Neuronal stem cell (in vitro differentiated cells): Measurements from ENCODE around the gene CSGALNACT2.
A peak's percentile ranks its signal among the peaks of the same experiment; 100 is the strongest.

Experiments used
- DNase-seq: peaks from one replicate; pipeline ENCODE4 v3.0.0-alpha.2; 2013; ENCODE audit warnings: low spot score
- H2AFZ ChIP-seq: one replicate; pipeline ENCODE4 v1.6.1; 2013; ENCODE audit warnings: mild to moderate bottlenecking, low read length, inconsistent platforms
- H2AK5ac ChIP-seq: 2 replicates; pipeline ENCODE4 v1.6.1; 2013; ENCODE audit warnings: low read depth, mild to moderate bottlenecking, inconsistent platforms, low read length, moderate library complexity, mixed read lengths
- H2BK120ac ChIP-seq: 2 replicates; pipeline ENCODE4 v1.6.1; 2013; ENCODE audit warnings: low read depth, mild to moderate bottlenecking, inconsistent platforms, low read length, moderate library complexity, mixed read lengths
- H2BK12ac ChIP-seq: one replicate; pipeline ENCODE4 v1.6.1; 2013; ENCODE audit warnings: low read length, inconsistent platforms
- H2BK15ac ChIP-seq: 2 replicates; pipeline ENCODE4 v1.6.1; 2013; ENCODE audit warnings: mild to moderate bottlenecking, low read length, inconsistent platforms, mixed read lengths
- H2BK5ac ChIP-seq: one replicate; pipeline ENCODE4 v1.6.1; 2013; ENCODE audit warnings: inconsistent platforms, mild to moderate bottlenecking, low read length, moderate library complexity
- H3K14ac ChIP-seq: one replicate; pipeline ENCODE4 v1.6.1; 2013; ENCODE audit warnings: low read length, inconsistent platforms
- H3K18ac ChIP-seq: 2 replicates; pipeline ENCODE4 v1.6.1; 2013; ENCODE audit warnings: low read length, inconsistent platforms
- H3K23ac ChIP-seq: 2 replicates; pipeline ENCODE4 v1.6.1; 2013; ENCODE audit warnings: low read depth, mild to moderate bottlenecking, mixed read lengths, low read length, inconsistent platforms; ENCODE audit not compliant: poor library complexity
- H3K27ac ChIP-seq: replicated peaks from 3 replicates; pipeline ENCODE4 v1.5.1; 2013; ENCODE audit warnings: low read length, inconsistent platforms
- H3K27me3 ChIP-seq, 3 experiments: 2 replicates each; pipeline ENCODE4 v1.6.1; 2013; ENCODE audit warnings: low read length in 3 of 3, mild to moderate bottlenecking in 2 of 3, inconsistent platforms in 1 of 3, low read depth in 1 of 3, mixed read lengths in 1 of 3, moderate library complexity in 1 of 3; ENCODE audit not compliant: control insufficient read depth in 3 of 3, insufficient read depth in 3 of 3
- H3K36me3 ChIP-seq, 2 donors: replicated peaks in 1 of 2; 2 replicates each; pipeline ENCODE4 v1.6.1; 2013; ENCODE audit warnings: low read length in 2 of 2; ENCODE audit not compliant: control insufficient read depth in 2 of 2, insufficient read depth in 2 of 2
- H3K4ac ChIP-seq: 2 replicates; pipeline ENCODE4 v1.6.1; 2013; ENCODE audit warnings: inconsistent platforms, mild to moderate bottlenecking, low read length, moderate library complexity
- H3K4me1 ChIP-seq, 2 donors: 1 replicate in 1 of 2; 2 replicates in 1 of 2; pipeline ENCODE4 v1.6.1; 2013; ENCODE audit warnings: low read length in 2 of 2, low read depth in 1 of 2; ENCODE audit not compliant: control insufficient read depth in 2 of 2, insufficient read depth in 1 of 2
- H3K4me2 ChIP-seq: one replicate; pipeline ENCODE4 v1.6.1; 2013; ENCODE audit warnings: mild to moderate bottlenecking, low read length, inconsistent platforms; ENCODE audit not compliant: insufficient read depth, poor library complexity, severe bottlenecking
- H3K4me3 ChIP-seq, 2 donors: 2 replicates each; pipeline ENCODE4 v1.5.1; 2013; ENCODE audit warnings: low read length in 2 of 2, mild to moderate bottlenecking in 2 of 2, inconsistent platforms in 1 of 2, moderate library complexity in 1 of 2
- H3K79me1 ChIP-seq: one replicate; pipeline ENCODE4 v1.6.1; 2013; ENCODE audit warnings: low read depth, mild to moderate bottlenecking, inconsistent platforms, low read length, moderate library complexity
- H3K9ac ChIP-seq: one replicate; pipeline ENCODE4 v1.6.1; 2013; ENCODE audit warnings: mild to moderate bottlenecking, low read depth, low read length, inconsistent platforms; ENCODE audit not compliant: poor library complexity
- H3K9me3 ChIP-seq, 2 donors: replicated peaks in 1 of 2; 2 replicates each; pipeline versions ENCODE3 to v1.6.1; 2013; ENCODE audit warnings: low read length in 2 of 2, mild to moderate bottlenecking in 2 of 2, inconsistent platforms in 1 of 2, low read depth in 1 of 2, mixed read lengths in 1 of 2, moderate library complexity in 1 of 2; ENCODE audit not compliant: control insufficient read depth in 2 of 2, insufficient read depth in 1 of 2
- H4K8ac ChIP-seq: one replicate; pipeline ENCODE4 v1.6.1; 2013; ENCODE audit warnings: low read depth, mild to moderate bottlenecking, inconsistent platforms, low read length, moderate library complexity
- H4K91ac ChIP-seq: one replicate; pipeline ENCODE4 v1.6.1; 2013; ENCODE audit warnings: low read length, low read depth, mild to moderate bottlenecking, inconsistent platforms; ENCODE audit not compliant: poor library complexity
- WGBS, 2 donors: extraction: QIAGEN DNeasy Blood & Tissue Kit; methylation state at CpG; one replicate each; pipeline ENCODE4 v1.1.7; 2013; ENCODE audit warnings: missing lambda C conversion rate in 2 of 2, mixed read lengths in 1 of 2; ENCODE audit not compliant: insufficient read length in 2 of 2, insufficient replicate concordance in 1 of 2; ENCODE audit errors: extremely low coverage in 2 of 2; 5-methylcytosine and 5-hydroxymethylcytosine counted together

CSGALNACT2 gene

DNA sequence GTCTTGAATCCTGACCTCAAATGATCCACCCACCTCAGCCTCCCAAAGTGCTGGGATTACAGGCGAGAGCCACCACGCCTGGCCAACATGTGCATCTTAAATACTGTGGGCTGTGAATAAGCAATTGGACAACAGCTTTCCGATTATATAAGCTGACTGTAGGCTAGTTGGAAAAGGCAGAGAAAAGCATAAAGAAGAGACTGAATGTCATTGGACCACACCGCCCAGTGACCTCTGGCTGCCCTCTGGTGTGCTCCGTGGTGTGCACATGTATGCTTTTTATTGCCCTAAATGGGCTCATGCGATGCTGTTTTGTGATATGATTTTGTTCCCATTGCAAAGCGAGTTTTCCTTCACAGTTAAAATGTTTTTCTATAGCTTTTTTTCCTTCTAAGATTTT, 15.4 kb upstream of the CSGALNACT2 start:
- Histone ChIP-seq H4K8ac (no peak overlapping the region), H3K9me3 (no peaks in the 10 kb centered on the region), H2BK15ac (no peak overlapping the region), H2BK5ac (no peak overlapping the region), H2AK5ac (no peak overlapping the region), H3K18ac (no peak overlapping the region), H3K27ac (no peak overlapping the region), H3K4me3 (no peak overlapping the region), H3K27me3 (peaks cover 0 to 14% (median 0%) of the 10 kb centered on the region in 3 experiments), H2AFZ (no peak overlapping the region), H3K4me2 (no peak overlapping the region), H3K4ac (no peak overlapping the region), H3K36me3 (no peaks in the 10 kb centered on the region), H3K79me1 (no peaks in the 10 kb centered on the region), H3K14ac (no peak overlapping the region), H3K23ac (no peak overlapping the region), H4K91ac (no peak overlapping the region), H2BK120ac (no peak overlapping the region), H3K4me1 (peaks cover 0 to 4% of the 10 kb centered on the region in 2 donors), H2BK12ac (no peak overlapping the region), H3K9ac (peak overlapping the region; percentile 32)
- no CpG with 5 or more reads among the region's 7 CpGs for WGBS, 2 donors
- no peak for DNase-seq

DNA sequence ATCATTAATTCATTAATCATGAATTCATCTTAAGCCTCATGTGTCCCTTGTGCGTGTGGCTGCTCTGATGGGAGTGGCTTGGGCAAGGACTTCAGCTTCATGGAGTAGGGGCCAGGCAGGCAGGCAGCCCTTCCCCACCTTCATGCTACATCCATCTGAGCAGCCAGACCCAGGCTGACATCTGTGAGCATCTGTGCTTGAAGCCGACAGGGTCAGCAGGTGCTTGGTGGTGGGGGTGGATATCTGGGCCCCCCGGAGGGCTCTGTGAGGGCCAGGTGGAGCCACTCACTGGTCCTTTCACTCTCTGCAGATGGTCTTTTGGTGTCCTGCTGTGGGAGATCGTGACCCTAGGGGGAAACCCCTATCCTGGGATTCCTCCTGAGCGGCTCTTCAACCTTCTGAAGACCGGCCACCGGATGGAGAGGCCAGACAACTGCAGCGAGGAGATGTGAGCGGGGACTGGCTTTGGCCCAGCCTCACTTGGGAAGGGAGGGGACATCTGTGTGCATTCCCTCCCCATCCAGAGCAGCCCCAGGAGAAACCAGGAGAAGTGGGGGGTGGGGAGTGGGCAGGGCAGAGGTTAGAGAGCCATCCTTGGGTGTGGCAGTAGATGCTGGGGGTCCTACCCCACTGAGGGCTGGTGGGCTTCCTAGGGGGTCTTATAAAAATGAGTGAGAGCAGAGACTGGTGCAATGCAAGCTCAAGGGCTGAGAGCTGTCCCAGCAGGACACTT, 14.7 kb upstream of the CSGALNACT2 start:
- Histone ChIP-seq H3K23ac (no peak overlapping the region), H3K18ac (peak overlapping the region; percentile 68), H3K79me1 (no peaks in the 10 kb centered on the region), H2BK120ac (no peak overlapping the region), H3K4me1 (peaks cover 0 to 4% of the 10 kb centered on the region in 2 donors), H2AFZ (no peak overlapping the region), H3K27ac (no peak overlapping the region), H3K14ac (no peak overlapping the region), H2BK5ac (no peak overlapping the region), H3K36me3 (no peaks in the 10 kb centered on the region), H3K4ac (no peak overlapping the region), H3K9me3 (no peaks in the 10 kb centered on the region), H2BK12ac (no peak overlapping the region), H4K8ac (no peak overlapping the region), H3K4me3 (no peak overlapping the region), H3K27me3 (peaks cover 0 to 15% (median 0%) of the 10 kb centered on the region in 3 experiments), H2BK15ac (no peak overlapping the region), H2AK5ac (peak overlapping the region; percentile 50), H3K9ac (peak overlapping the region; percentile 63), H4K91ac (no peak overlapping the region), H3K4me2 (no peak overlapping the region)
- no peak for DNase-seq
- WGBS, 2 donors, result no CpG with 5 or more reads among the region's 9 CpGs

DNA sequence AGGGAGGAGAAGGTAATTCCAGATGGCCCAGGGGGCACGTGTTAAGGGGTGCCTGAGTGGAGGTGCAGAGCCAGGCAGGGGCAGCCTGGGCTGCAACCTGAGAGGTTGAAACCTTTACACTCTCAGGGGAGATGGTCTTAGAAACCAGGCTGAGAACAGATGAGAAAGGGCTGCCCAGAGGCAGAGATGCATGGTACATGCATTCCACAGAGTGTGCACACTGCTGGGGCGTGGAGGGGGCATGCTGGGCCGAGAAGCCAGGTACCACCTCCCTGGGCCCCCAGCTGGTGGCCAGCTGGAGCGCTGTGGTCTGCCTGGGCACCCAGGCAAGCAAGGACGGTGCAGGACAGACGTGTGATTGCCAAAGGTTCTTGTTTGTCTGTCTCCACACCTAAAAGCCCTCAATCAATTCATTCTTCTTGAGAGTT, 14.1 kb upstream of the CSGALNACT2 start:
- H3K18ac ChIP-seq, result peak overlapping the region; percentile 68
- H2BK12ac ChIP-seq, result no peak overlapping the region
- no peak overlapping the region for H4K91ac ChIP-seq
- no peak overlapping the region for H2AFZ ChIP-seq
- H4K8ac ChIP-seq, result no peak overlapping the region
- H3K14ac ChIP-seq, result no peak overlapping the region
- H3K9me3 ChIP-seq, result no peaks in the 10 kb centered on the region
- H2BK5ac ChIP-seq, result no peak overlapping the region
- H2BK120ac ChIP-seq, result no peak overlapping the region
- no peaks in the 10 kb centered on the region for H3K79me1 ChIP-seq
- H3K9ac ChIP-seq, result no peak overlapping the region
- peaks cover 0 to 4% of the 10 kb centered on the region in 2 donors for H3K4me1 ChIP-seq
- H3K4me2 ChIP-seq, result no peak overlapping the region
- no peak overlapping the region for H3K27ac ChIP-seq
- no CpG with 5 or more reads among the region's 6 CpGs for WGBS, 2 donors
- no peak for DNase-seq
- no peak overlapping the region for H2AK5ac ChIP-seq
- no peak overlapping the region for H3K4me3 ChIP-seq
- no peak overlapping the region for H3K4ac ChIP-seq
- no peak overlapping the region for H2BK15ac ChIP-seq
- no peak overlapping the region for H3K23ac ChIP-seq
- no peaks in the 10 kb centered on the region for H3K36me3 ChIP-seq
- H3K27me3 ChIP-seq, result peaks cover 0 to 17% (median 0%) of the 10 kb centered on the region in 3 experiments

DNA sequence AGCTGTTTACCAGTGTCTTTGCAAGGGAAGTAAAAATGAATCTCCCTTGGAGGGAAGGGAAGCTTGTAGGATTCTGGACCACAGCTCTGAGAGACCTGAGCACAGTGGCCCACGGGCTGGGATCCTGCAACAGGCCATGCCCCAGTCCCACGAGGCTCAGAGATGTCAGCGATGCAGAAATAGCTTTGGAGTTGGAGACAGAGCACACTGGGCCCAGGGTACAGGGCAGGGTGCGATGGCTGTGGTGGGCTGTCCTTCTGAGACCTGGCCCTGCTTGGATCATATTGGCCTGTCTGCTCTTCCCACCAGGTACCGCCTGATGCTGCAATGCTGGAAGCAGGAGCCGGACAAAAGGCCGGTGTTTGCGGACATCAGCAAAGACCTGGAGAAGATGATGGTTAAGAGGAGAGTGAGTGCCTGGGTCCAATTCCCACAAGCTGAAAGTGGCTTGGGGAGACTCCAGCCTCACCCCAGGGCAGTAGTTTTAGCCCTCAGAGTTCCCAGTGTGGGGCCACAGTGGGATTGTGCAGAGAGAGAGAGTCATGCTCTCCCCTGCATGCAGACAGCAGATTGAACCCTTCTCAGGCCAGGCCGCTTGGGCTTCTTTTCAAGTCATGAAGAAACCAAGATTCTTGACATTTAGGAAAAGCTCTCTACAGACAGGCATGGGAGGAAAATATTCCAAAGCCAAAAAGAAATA, 13.5 kb upstream of the CSGALNACT2 start:
- DNase-seq, result no peak
- no peak overlapping the region for H4K8ac ChIP-seq
- H3K79me1 ChIP-seq, result no peaks in the 10 kb centered on the region
- no peak overlapping the region for H3K27ac ChIP-seq
- no peak overlapping the region for H3K18ac ChIP-seq
- no peak overlapping the region for H2AK5ac ChIP-seq
- no peaks in the 10 kb centered on the region for H3K36me3 ChIP-seq
- peaks cover 0 to 21% (median 0%) of the 10 kb centered on the region in 3 experiments for H3K27me3 ChIP-seq
- H3K4me1 ChIP-seq, result peaks cover 0 to 4% of the 10 kb centered on the region in 2 donors
- H3K23ac ChIP-seq, result no peak overlapping the region
- no peak overlapping the region for H2AFZ ChIP-seq
- H2BK12ac ChIP-seq, result no peak overlapping the region
- no peak overlapping the region for H3K14ac ChIP-seq
- H2BK5ac ChIP-seq, result no peak overlapping the region
- WGBS, 2 donors, result no CpG with 5 or more reads among the region's 9 CpGs
- H3K4me3 ChIP-seq, result no peak overlapping the region
- H2BK15ac ChIP-seq, result no peak overlapping the region
- no peaks in the 10 kb centered on the region for H3K9me3 ChIP-seq
- no peak overlapping the region for H3K9ac ChIP-seq
- H4K91ac ChIP-seq, result no peak overlapping the region
- no peak overlapping the region for H3K4me2 ChIP-seq
- H3K4ac ChIP-seq, result no peak overlapping the region
- H2BK120ac ChIP-seq, result no peak overlapping the region
